SIG-M5 treated with dmso at 0.1 percent for 504 hours (cell line): ENCODE measurements around the gene CZIB.
"Not testable (repeated sequence)": the region's sequence is repeated elsewhere in the genome, so short reads cannot be mapped to it uniquely, and the experiment has no call there.

Experiments
- DNase-seq: peaks from one replicate; lab custom pipeline; 2025; ENCODE audit not compliant: unreplicated experiment; lab: John Stamatoyannopoulos, UW

CZIB gene

GRCh38 chr1:53238197-53239155 is 18.0 kb upstream of the CZIB start, which contains the start of gene MAGOH:
TSS of gene MAGOH (minus strand) at chr1:53238518. CDS start at chr1:53238448, 70 bp downstream.
- DNase-seq: peak; percentile 94

GRCh38 chr1:53237638-53238037 is 17.2 kb upstream of the CZIB start:
- DNase-seq: no peak

DNA sequence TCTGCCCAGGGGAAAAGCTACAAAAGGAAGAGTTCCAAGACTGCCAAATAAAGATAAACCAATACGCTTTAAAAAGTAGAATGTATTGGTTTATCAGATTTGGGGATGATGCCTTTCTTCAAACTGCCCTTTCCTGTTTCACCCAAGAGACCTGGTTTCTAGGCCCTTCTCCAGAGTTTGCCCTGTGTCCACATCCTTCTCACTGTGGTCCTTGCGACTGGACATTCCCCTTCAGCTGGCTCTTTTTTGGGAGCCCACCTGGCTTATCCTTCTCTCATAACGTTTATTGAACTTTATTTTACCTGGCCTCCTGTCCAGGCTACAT is 490 bp upstream of the CZIB start:
- DNase-seq: no peak

GRCh38 chr1:53219711-53220110 is 723 bp downstream of the CZIB start:
- no peak for DNase-seq

DNA sequence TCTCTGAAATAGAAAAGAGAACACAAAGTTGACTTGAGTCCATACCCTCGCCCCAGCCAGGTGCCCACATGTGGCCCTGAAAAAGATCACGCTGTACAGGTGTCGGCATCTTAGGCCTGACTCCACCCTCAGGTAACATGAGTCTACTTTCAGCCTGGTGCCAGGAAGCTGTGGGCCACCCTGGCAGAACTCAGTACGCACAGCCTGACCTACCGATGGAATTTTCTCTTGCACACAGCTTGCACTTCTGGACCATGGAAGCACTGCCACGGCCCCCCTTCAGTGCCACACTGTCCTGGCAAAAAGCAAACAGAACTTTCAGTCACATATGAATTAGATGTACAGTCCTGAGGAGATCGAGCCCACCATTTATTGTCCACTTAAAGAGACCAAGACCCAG is 2.2 kb downstream of the CZIB start:
- DNase-seq: no peak

- DNase-seq: no peak
These were observed 6.0 kb downstream of the CZIB start for GRCh38 chr1:53214376-53214940.

GRCh38 chr1:53210954-53211353 is 9.5 kb downstream of the CZIB start:
- DNase-seq: no peak

- no peak for DNase-seq
These were observed 10.1 kb downstream of the CZIB start for GRCh38 chr1:53210352-53210751.

- DNase-seq: no peak
These were observed 12.7 kb downstream of the CZIB start for GRCh38 chr1:53207726-53208125.

DNA sequence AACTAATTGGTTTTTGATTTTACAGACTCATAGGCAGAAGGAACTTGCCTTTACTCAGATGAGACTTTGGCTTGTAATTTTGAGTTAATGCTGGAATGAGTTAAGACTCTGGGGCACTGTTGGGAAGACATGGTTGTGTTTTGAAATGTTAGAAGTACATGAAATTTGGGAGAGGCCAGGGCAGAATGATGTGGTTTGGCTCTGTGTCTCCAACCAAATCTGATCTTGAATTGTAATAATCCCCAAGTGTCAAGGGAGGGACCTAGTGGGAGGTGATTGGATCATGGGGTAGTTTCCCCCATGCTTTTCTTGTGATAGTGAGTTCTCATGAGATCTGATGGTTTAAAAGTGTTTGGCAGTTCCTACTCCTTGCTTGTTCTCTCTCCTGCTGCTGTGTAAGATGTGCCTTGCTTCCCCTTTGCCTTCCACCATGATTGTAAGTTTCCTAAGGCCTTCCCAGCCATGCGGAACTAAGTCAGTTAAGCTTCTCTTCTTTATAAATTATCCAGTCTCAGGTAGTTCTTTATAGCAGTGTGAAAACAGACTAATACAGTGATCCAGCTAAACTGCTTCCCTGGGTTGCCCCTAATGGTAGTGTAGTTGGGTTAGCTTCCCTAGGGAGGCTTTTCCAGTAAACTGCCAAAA is 13.6 kb downstream of the CZIB start:
- DNase-seq: no peak

DNA sequence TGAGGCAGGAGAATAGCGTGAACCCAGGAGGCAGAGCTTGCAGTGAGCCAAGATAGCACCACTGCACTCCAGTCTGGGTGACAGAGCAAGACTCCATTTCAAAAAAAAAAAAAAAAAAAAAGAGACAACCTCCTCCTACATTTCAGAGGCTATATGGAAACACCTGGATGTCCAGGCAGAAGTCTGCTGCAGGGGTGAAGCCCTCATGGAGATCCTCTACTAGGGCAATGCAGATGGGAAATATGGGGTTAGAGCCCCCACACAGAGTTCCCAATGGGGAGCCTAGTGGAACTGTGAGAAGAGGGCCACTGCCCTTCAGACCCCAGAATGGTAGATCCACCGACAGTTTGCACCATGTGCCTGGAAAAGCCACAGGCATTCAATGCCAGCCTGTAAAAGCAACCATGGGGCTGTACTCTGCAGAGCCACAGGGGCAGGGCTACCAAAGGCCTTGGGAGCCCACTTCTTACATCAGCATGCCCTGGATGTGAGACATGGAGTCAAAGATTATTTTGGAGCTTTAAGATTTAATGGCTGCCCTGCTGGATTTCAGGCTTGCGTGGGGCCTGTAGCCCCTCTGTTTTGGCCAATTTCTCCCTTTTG is 14.2 kb downstream of the CZIB start:
- not testable (repeated sequence) for DNase-seq

GRCh38 chr1:53205496-53205895 is 14.9 kb downstream of the CZIB start:
- DNase-seq: not testable (repeated sequence)

DNA sequence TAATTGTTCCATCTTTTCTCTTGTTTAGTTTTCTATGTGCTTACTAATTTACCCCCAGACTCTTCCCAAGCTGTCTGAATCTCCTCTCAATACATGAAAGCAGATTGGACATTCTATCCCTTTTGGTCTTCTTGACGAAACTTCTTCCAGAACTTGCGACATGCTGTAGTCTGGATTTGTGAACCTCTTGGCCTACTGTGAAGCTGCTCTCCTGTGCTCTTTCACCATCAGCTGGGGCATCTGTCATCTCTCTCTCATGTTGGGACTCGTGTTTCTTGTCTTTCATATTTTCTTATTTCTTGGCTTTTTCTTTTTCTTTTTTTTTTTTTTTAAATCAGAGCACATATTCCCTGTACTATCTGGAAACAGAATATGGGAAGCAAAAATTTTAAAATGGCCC is 17.0 kb downstream of the CZIB start:
- no peak for DNase-seq

- no peak for DNase-seq
These were observed 22.2 kb downstream of the CZIB start for GRCh38 chr1:53198241-53198651.

- peak; percentile 40 for DNase-seq
These were observed 22.9 kb downstream of the CZIB start for GRCh38 chr1:53197291-53198200.

- peak; percentile 89 for DNase-seq
These were observed 23.7 kb downstream of the CZIB start, which contains the start of gene CPT2 for GRCh38 chr1:53196485-53197290. TSS of gene CPT2 (plus strand) at chr1:53196824. CDS start at chr1:53196944, 120 bp downstream.

DNA sequence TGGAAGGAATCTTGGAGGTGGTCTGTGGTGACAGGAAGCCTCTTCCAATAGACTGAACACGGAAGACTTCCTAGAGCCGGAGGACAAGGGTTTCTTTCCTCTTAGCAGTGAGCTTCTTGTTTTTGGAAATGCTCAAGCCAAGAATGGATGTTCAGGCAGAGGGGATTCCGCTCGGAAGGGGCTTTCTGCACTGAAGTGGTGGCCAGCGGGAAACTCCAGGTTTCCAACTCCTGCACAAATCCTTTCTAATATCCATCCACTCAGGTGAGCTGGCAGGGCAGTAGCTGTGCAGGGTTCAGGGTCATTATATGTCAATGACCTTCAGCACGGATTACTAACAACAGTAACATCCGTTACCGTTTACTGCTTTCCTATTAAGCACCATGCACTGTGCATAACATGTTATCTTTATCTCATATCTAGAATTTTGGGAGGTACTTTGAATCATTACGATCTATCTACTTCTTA is 24.4 kb downstream of the CZIB start:
- no peak for DNase-seq

GRCh38 chr1:53195246-53196016 is 25.0 kb downstream of the CZIB start:
- DNase-seq: no peak

GRCh38 chr1:53190210-53190611 is 30.2 kb downstream of the CZIB start:
- DNase-seq: no peak
